ENCODE measurements around the gene ARHGAP28. TPM values are rescaled to one million over a fixed set of nuclear protein-coding genes. Genes with fewer than 3 reads are reported as not detected.
A peak's percentile ranks its signal among the peaks of the same experiment; 100 is the strongest.

The ARHGAP28 gene
- total RNA-seq, 4 donors from 2014 or later = 0.52 to 1.7 (median 0.75) TPM

- no peak overlapping the region for H3K27ac ChIP-seq (replicated peaks in 1 of 4)
- H3K4me3 ChIP-seq = no peak overlapping the region
- intact Hi-C loops (cut with DNase I) = no loop called here
- no peaks in the 10 kb centered on the region for H3K36me3 ChIP-seq
- no peaks in the 10 kb centered on the region for H3K27me3 ChIP-seq
- no peaks in the 10 kb centered on the region for H3K9me3 ChIP-seq
- peak; percentile 8 for DNase-seq (ENCODE audit: extremely low spot score)
- no peaks in the 10 kb centered on the region for H3K4me1 ChIP-seq
- 86% methylated on average over 3 of the region's 3 CpGs for WGBS
- TF ChIP-seq POLR2AphosphoS5 (IDR thresholded peaks at IDR 0.05) (no peak), EP300 (IDR thresholded peaks at IDR 0.05) (no peak), CTCF (IDR thresholded peaks at IDR 0.05) (no peak), POLR2A (IDR thresholded peaks at IDR 0.05; ENCODE audit: low read depth) (no peak)
Observed at GRCh38 chr18:6866552-6867085, 137.1 kb downstream of the ARHGAP28 start.

GRCh38 chr18:6868033-6868432 lies 138.5 kb downstream of the ARHGAP28 start:
- peak; percentile 79 for DNase-seq (ENCODE audit: extremely low spot score)
- TF ChIP-seq EP300 (IDR thresholded peaks at IDR 0.05) (no peak), POLR2AphosphoS5 (IDR thresholded peaks at IDR 0.05) (no peak), POLR2A (IDR thresholded peaks at IDR 0.05; ENCODE audit: low read depth) (no peak), CTCF (IDR thresholded peaks at IDR 0.05) (no peak)
- intact Hi-C loops (cut with DNase I) = no loop called here
- Histone ChIP-seq H3K4me3 (no peak overlapping the region), H3K27ac (replicated peaks in 1 of 4) (no peak overlapping the region), H3K9me3 (no peaks in the 10 kb centered on the region), H3K27me3 (no peaks in the 10 kb centered on the region), H3K36me3 (no peaks in the 10 kb centered on the region), H3K4me1 (no peaks in the 10 kb centered on the region)
- WGBS = 98% methylated on average over 6 of the region's 6 CpGs

GRCh38 chr18:6871566-6871965 lies 142.1 kb downstream of the ARHGAP28 start:
- H3K4me3 ChIP-seq = no peak overlapping the region
- H3K36me3 ChIP-seq = no peaks in the 10 kb centered on the region
- intact Hi-C loops (cut with DNase I) = no loop called here
- H3K9me3 ChIP-seq = no peaks in the 10 kb centered on the region
- no peak for TF ChIP-seq EP300 (IDR thresholded peaks at IDR 0.05)
- TF ChIP-seq POLR2AphosphoS5 (IDR thresholded peaks at IDR 0.05) = no peak
- TF ChIP-seq POLR2A (IDR thresholded peaks at IDR 0.05; ENCODE audit: low read depth) = no peak
- no peak for TF ChIP-seq CTCF (IDR thresholded peaks at IDR 0.05)
- H3K4me1 ChIP-seq = no peaks in the 10 kb centered on the region
- H3K27ac ChIP-seq (replicated peaks in 1 of 4) = no peak overlapping the region
- no peaks in the 10 kb centered on the region for H3K27me3 ChIP-seq
- no peak for DNase-seq (ENCODE audit: extremely low spot score)
- WGBS = 87% methylated on average over 5 of the region's 6 CpGs

GRCh38 chr18:6873040-6873751 lies 143.7 kb downstream of the ARHGAP28 start:
- WGBS = 91% methylated on average over 6 of the region's 6 CpGs
- intact Hi-C loops (cut with DNase I) = no loop called here
- DNase-seq (ENCODE audit: extremely low spot score) = no peak
- no peaks in the 10 kb centered on the region for H3K36me3 ChIP-seq
- H3K9me3 ChIP-seq = no peaks in the 10 kb centered on the region
- no peak overlapping the region for H3K4me3 ChIP-seq
- H3K27me3 ChIP-seq = no peaks in the 10 kb centered on the region
- H3K27ac ChIP-seq (replicated peaks in 1 of 4) = no peak overlapping the region
- no peaks in the 10 kb centered on the region for H3K4me1 ChIP-seq
- TF ChIP-seq EP300 (IDR thresholded peaks at IDR 0.05) (no peak), POLR2AphosphoS5 (IDR thresholded peaks at IDR 0.05) (no peak), CTCF (IDR thresholded peaks at IDR 0.05) (no peak), POLR2A (IDR thresholded peaks at IDR 0.05; ENCODE audit: low read depth) (no peak)
